ENCODE measurements around the gene FAP.

GRCh38 chr2:162220368-162220767 is 22.9 kb downstream of the FAP start:
- TF ChIP-seq ZNF211 (tag by site-specific recombination; IDR thresholded peaks at IDR 0.05; ENCODE audit: low read depth) (no peak), YY1 (tag by site-specific recombination; IDR thresholded peaks at IDR 0.05) (no peak), ZNF658 (tag by site-specific recombination; IDR thresholded peaks at IDR 0.05) (no peak), CTCF (tag by site-specific recombination; IDR thresholded peaks at IDR 0.05) (no peak), ZNF561 (tag by site-specific recombination; IDR thresholded peaks at IDR 0.05; ENCODE audit: borderline replicate concordance) (no peak), ZNF114 (tag by site-specific recombination; IDR thresholded peaks at IDR 0.05) (no peak)

Measured in HEK293 (cell line).